H54 (cell line): ENCODE results near the gene RUBCNL.

Experiments
- DNase-seq: peaks from one replicate; pipeline ENCODE4 v3.0.0; 2011; ENCODE audit warnings: low spot score, mixed read lengths; ENCODE audit not compliant: insufficient read length
- FAIRE-seq: peaks from 3 replicates; lab custom pipeline; 2011; peaks lifted over from hg19 to GRCh38; lab: Jason Lieb, UNC
- POLR2A ChIP-seq: IDR thresholded peaks from 2 replicates; pipeline ENCODE4 v1.6.1; 2011; ENCODE audit warnings: low read depth, mild to moderate bottlenecking, low read length

The RUBCNL gene

GRCh38 chr13:46295491-46296114 lies 91.4 kb downstream of the RUBCNL start:
- DNase-seq (no peak), FAIRE-seq (no peak)

DNA sequence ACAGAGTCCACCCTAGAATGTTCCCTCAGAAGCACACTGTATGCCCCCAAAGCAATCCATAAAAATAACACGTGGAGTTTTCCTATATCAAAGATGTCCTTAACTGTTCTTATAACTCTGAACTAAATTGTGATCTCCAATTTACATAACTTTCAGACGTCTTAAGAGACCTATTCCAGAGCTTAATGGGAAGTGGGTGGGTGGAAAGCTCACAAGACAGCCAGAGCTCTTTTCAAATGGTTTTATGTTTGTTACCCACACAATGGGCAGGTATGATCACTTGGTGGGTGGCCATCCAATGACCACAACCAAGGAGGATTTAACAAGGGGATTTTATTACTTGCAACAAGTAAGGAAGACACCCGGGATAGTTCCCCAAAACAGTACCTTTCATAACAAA lies 93.6 kb downstream of the RUBCNL start:
- no peak for FAIRE-seq
- TF ChIP-seq POLR2A: no peak
- no peak for DNase-seq

More at GRCh38 chr13:46295491-46296114, 91.4 kb downstream of the RUBCNL start:
- TF ChIP-seq POLR2A: no peak
